Raji (cell line): Measurements from ENCODE around the gene HMOX1.

Source experiments
- POLR2A ChIP-seq: IDR thresholded peaks from 2 replicates; pipeline ENCODE4 v1.6.1; 2011; ENCODE audit warnings: low read depth, low read length, control low read depth; ENCODE audit not compliant: insufficient read depth

The HMOX1 gene

GRCh38 chr22:35404176-35404575, 23.3 kb downstream of the HMOX1 start:
- TF ChIP-seq POLR2A, result no peak

GRCh38 chr22:35406443-35406842, 25.5 kb downstream of the HMOX1 start:
- TF ChIP-seq POLR2A, result no peak

DNA sequence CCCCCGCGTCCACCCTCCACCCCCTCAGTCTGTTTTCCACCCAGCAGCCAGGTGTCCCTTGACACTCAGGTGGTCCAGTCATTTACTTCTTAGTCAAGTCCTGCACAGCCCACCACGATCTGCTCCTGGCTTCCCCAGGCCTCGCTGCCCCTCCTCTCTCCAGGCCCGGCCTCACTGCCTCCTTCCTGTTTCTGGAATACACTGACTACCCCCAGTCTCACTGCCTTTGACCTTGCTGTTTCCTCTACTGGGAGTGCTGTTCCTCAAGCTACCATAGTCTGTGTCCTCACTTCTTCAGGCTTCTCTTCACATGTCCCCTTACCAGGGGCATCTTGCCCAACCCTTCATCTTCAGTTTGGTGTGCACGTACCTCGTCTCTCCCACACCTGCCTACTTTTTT, 26.5 kb downstream of the HMOX1 start:
- TF ChIP-seq POLR2A, result no peak

DNA sequence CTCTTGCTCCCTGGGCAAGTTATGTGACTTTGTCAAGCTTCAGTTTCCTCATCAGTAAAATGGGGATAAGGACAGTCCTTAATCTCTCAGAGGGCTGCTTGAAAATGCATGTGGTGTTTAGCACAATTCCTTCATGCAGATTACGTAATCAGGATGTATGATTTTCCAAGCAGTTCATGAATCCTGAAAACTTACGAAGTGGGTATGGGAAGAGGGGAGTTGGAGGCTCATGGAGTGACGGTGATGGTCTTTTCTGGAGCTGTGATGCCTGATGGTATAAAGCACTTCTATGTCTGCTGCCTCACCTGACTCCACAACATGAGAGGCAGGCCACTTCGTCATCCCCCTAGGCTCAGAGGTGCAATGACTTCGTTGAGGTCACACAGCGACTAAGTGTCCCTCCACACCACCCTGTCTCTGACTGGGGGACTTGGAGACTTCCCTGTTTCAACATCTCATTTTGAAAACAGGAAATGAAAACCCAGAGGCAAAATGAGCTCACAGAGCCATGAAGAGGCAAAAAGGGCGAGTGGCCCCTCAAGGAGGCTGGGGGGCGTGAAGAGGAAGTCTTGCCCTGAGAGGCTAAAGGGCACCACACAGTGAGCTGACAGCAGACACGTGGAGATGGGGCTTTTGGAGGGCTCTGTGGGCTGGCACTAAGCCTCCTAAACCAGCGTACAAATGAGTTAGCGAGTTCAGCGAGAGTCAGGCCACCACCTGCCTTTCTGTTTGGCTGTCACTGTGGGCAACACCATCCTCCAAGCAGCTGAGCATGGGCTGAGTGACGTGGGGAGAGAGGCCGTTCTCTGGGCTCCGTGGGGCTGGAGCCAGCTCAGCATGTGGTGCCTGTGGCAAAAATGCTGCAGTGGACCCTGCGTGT, 29.1 kb downstream of the HMOX1 start:
- TF ChIP-seq POLR2A, result 0 out of 2 replicates have a peak, but pooled peaks have one; percentile 27

GRCh38 chr22:35410663-35411034, 29.8 kb downstream of the HMOX1 start:
- no peak for TF ChIP-seq POLR2A

- TF ChIP-seq POLR2A, result no peak
Observed at GRCh38 chr22:35411102-35411501, 30.2 kb downstream of the HMOX1 start.

GRCh38 chr22:35413624-35414023, 32.7 kb downstream of the HMOX1 start:
- TF ChIP-seq POLR2A, result no peak

- no peak for TF ChIP-seq POLR2A
Observed at GRCh38 chr22:35417606-35418005, 36.7 kb downstream of the HMOX1 start.

DNA sequence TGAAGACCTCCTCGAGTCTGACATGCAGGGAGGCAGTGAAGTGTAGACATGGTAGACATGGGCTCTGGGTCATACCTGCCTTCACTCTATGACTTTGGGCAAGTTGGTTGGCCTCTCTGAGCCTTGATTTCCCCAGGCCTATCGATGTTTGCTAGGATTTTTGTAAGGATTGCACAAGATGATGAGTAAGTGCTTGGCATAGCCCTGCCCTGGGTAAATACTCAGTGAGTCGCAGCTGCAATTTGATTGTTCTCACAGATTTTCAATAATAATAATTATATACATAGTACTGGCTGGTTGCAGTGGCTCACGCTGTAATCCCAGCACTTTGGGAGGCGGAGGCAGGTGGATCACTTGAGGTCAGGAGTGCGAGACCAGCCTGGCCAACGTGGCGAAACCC, 37.2 kb downstream of the HMOX1 start:
- TF ChIP-seq POLR2A, result no peak

GRCh38 chr22:35418731-35419130, 37.8 kb downstream of the HMOX1 start:
- no peak for TF ChIP-seq POLR2A

DNA sequence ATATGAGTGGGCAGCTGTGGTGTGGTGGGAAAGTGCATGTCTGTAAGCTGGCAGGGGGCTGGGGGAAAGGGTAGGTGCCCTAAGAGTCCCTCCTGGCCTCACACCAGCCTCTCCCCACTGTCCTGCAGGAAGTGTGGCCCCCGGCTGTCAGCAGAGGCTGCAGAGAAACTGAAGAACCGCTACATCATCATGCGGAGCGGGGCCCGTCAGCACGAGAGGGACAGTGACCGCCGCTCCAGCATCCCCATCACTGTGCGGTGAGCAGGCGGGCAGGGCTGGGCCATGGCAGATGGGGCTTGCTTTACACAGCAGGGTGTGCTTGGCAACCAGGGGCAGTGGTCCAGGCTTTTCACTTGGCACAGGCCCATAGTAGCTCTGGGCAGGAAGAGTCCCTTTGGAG, 38.9 kb downstream of the HMOX1 start:
- TF ChIP-seq POLR2A, result no peak

DNA sequence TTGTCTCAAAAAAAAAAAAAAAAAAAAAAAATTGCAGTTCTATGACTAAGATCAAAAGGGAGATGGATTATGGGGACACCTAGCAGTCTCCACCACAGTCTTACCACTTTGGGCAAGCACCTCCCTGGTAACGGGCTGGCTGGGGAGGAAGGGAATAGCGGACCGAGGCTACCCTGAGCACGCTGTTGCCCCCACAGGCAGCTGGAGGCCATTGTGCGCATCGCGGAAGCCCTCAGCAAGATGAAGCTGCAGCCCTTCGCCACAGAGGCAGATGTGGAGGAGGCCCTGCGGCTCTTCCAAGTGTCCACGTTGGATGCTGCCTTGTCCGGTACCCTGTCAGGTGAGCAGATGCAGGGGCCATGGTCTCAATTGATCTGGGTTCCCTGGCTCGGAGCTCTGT, 40.2 kb downstream of the HMOX1 start:
- no peak for TF ChIP-seq POLR2A

- no peak for TF ChIP-seq POLR2A
Observed at GRCh38 chr22:35422145-35422544, 41.2 kb downstream of the HMOX1 start.

DNA sequence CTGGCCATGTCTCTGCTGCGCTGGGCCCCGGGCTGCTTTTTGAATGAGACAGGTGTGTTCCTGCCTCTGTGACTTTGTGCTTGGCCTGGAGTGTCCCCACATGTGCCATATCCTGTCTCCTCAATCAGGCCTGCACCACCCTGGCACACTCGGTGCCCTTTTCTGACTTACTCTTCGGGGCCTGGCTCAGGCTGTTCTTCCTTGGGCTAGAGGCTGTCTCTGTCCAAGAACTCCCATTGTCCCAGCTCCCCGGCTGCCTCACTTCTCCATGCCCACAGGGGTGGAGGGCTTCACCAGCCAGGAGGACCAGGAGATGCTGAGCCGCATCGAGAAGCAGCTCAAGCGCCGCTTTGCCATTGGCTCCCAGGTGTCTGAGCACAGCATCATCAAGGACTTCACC, 42.0 kb downstream of the HMOX1 start:
- no peak for TF ChIP-seq POLR2A

DNA sequence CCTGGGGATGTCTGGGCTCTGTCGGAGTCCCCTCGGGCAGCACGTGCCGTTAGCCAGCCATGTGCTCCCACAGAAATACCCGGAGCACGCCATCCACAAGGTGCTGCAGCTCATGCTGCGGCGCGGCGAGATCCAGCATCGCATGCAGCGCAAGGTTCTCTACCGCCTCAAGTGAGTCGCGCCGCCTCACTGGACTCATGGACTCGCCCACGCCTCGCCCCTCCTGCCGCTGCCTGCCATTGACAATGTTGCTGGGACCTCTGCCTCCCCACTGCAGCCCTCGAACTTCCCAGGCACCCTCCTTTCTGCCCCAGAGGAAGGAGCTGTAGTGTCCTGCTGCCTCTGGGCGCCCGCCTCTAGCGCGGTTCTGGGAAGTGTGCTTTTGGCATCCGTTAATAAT, 43.2 kb downstream of the HMOX1 start:
- TF ChIP-seq POLR2A, result no peak

GRCh38 chr22:35424761-35425160, 43.9 kb downstream of the HMOX1 start:
- TF ChIP-seq POLR2A, result no peak

DNA sequence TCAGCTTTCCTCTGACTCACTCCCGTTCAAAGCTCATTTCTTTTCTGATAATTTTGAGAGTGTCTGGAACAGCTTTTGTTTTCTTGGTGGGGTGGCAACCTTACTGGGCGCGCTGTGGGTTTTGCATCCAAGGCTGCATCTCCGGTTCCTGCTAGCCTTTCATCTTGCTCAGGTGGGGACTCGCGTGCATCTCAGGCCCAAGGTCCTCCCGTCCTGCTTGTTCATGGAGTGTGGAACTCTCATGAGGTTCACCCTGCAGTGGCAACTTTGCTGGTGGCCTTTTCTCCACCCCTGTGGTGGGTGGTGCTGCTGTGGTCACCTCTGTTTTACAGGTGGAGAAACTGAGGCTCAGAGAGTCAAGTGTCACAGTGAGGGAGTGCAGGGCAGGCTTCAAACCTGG, 44.6 kb downstream of the HMOX1 start:
- no peak for TF ChIP-seq POLR2A
